Mesothelial cell of epicardium (in vitro differentiated cells): ENCODE results near the gene CREM. TPM values are rescaled to one million over a fixed set of nuclear protein-coding genes. Genes with fewer than 3 reads are reported as not detected.

Experiments
- DNase-seq, 2 experiments: peaks; one replicate each; pipeline ENCODE4 v3.0.0; 2021; ENCODE audit warnings: low spot score in 2 of 2; ENCODE audit not compliant: unreplicated experiment in 2 of 2
- H3K27ac Mint-ChIP-seq: 2 replicates; pipeline ENCODE4 v1.8.0; 2021; ENCODE audit warnings: mixed read lengths
- H3K27me3 Mint-ChIP-seq: 2 replicates; pipeline ENCODE4 v1.8.0; 2021; ENCODE audit warnings: low read depth, mixed read lengths
- H3K36me3 Mint-ChIP-seq: 2 replicates; pipeline ENCODE4 v1.8.0; 2021; ENCODE audit warnings: mixed read lengths
- H3K4me1 Mint-ChIP-seq: 2 replicates; pipeline ENCODE4 v1.8.0; 2021; ENCODE audit warnings: mixed read lengths
- H3K4me3 Mint-ChIP-seq: 2 replicates; pipeline ENCODE4 v1.8.0; 2021; ENCODE audit warnings: mild to moderate bottlenecking, moderate library complexity, mixed read lengths
- H3K9me3 Mint-ChIP-seq: 2 replicates; pipeline ENCODE4 v1.8.0; 2021; ENCODE audit warnings: mixed read lengths
- microRNA-seq: library from miRNA; unstranded; fragments of <30 nt; microRNA quantifications from one replicate; pipeline ENCODE4 v1.2.0, GENCODE V29; 2021; ENCODE audit warnings: inconsistent platforms, mixed read lengths
- total RNA-seq: library from RNA; stranded (reverse); gene quantifications from 3 replicates; pipeline ENCODE4 v1.2.1, GENCODE V29; 2021
- TF ChIP-seq, protein P1 (sequence below): fragments of 200-600 bp; sonication (generic); IDR thresholded peaks from one replicate; pipeline ENCODE4 v1.5.0; 2021; ENCODE audit warnings: antibody characterized with exemption; ENCODE audit not compliant: unreplicated experiment

CREM gene
- total RNA-seq, 1 donor from 2014 or later, result 34.2 TPM

DNA sequence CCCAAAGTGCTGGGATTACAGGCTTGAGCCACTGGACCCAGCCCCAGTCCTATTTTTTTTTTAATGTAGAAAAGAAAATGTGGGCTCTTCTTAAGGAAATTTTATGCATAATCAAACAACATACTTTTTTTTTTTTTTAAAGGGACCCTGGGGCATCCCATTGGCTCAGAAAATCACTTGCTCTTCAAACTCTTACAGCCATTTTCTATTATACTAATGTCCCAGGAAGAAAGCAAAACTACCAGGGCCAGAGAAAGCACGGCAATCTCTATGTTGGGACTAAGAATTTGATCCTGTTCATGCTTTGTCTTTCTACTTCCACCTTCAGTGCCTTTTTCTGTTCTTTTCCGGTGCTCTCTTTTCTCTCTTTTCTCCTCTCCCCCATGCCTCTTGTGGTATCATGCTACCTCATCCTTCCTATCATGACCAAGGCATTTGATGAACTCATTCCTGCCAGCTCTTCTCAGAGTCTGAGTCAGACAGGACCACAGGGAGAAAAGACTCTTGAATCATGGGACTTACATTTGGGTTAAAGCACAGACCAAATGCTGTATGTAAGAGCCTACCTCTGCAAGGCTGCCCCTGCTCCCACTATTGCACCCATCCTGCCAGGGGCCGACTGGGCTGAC lies 133.2 kb downstream of the CREM start:
- TF ChIP-seq, protein P1, sequence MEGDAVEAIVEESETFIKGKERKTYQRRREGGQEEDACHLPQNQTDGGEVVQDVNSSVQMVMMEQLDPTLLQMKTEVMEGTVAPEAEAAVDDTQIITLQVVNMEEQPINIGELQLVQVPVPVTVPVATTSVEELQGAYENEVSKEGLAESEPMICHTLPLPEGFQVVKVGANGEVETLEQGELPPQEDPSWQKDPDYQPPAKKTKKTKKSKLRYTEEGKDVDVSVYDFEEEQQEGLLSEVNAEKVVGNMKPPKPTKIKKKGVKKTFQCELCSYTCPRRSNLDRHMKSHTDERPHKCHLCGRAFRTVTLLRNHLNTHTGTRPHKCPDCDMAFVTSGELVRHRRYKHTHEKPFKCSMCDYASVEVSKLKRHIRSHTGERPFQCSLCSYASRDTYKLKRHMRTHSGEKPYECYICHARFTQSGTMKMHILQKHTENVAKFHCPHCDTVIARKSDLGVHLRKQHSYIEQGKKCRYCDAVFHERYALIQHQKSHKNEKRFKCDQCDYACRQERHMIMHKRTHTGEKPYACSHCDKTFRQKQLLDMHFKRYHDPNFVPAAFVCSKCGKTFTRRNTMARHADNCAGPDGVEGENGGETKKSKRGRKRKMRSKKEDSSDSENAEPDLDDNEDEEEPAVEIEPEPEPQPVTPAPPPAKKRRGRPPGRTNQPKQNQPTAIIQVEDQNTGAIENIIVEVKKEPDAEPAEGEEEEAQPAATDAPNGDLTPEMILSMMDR, result no peak
- no peak for DNase-seq
- Mint-ChIP-seq H3K27me3 (no peaks in the 10 kb centered on the region), H3K36me3 (peaks cover 10% of the 10 kb centered on the region), H3K4me3 (no peak overlapping the region), H3K4me1 (peaks cover under 1% of the 10 kb centered on the region), H3K9me3 (peaks cover 28% of the 10 kb centered on the region), H3K27ac (no peak overlapping the region)

- Mint-ChIP-seq H3K27me3 (no peaks in the 10 kb centered on the region), H3K36me3 (peaks cover 7% of the 10 kb centered on the region), H3K9me3 (peaks cover 14% of the 10 kb centered on the region), H3K4me3 (no peak overlapping the region), H3K4me1 (peaks cover 11% of the 10 kb centered on the region), H3K27ac (no peak overlapping the region)
- DNase-seq, result no peak
- TF ChIP-seq, protein P1, result no peak
Measured at GRCh38 chr10:35262436-35262835, 135.8 kb downstream of the CREM start.

Small RNA genes within 50 kb of the gene (microRNA-seq; reads per million reads assigned to microRNA genes)
- 5.6 reads per million, percentile 22 among the genes with 10 or more reads in this experiment for gene MIR3611

Other genes with a start within 250 kb of the CREM start
- 31.4 to 36.3 TPM (median 33.7 TPM) in 3 replicates for gene CUL2, start 36.5 kb upstream of the CREM start, total RNA-seq
- gene CCNY, start 209.7 kb downstream of the CREM start, total RNA-seq, result 66.5 to 75.4 TPM (median 68.9 TPM) in 3 replicates